Suprapubic skin (tissue), 3 donors: ENCODE data around the gene SNX2.

ENCODE experiments used
- EP300 ChIP-seq: sonication (generic); formaldehyde crosslinking; IDR thresholded peaks from one replicate; pipeline ENCODE4 v1.6.1; 2017; ENCODE audit warnings: antibody characterized with exemption
- TF ChIP-seq, protein P1 (sequence below), 2 donors: fragments of 200-600 bp in 1 of 2; fragments of 450-650 bp in 1 of 2; sonication (generic) in 1 of 2; IDR thresholded peaks; one replicate each; pipeline ENCODE4 v1.5.1; 2016 to 2019; ENCODE audit warnings: antibody characterized with exemption in 2 of 2, mild to moderate bottlenecking in 1 of 2, moderate library complexity in 1 of 2

DNA sequence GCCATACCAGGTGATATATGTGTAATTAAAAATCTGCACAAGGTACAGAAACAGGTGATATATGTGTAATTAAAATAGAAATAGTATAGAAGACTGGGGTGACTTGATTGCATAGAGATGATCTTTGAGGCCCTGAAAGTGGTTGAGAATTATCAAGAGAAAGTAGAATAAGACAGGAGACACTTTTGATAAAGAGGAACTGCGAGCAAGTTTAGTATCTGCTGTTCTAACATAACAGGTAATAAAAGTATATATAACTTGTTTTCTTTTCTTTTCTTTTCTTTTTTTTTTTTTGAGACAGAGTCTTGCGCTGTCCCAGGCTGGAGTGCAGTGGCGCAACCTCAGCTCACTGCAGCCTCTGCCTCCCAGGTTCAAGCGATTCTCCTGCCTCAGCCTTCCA, 5.4 kb downstream of the SNX2 start:
- TF ChIP-seq, protein P1, sequence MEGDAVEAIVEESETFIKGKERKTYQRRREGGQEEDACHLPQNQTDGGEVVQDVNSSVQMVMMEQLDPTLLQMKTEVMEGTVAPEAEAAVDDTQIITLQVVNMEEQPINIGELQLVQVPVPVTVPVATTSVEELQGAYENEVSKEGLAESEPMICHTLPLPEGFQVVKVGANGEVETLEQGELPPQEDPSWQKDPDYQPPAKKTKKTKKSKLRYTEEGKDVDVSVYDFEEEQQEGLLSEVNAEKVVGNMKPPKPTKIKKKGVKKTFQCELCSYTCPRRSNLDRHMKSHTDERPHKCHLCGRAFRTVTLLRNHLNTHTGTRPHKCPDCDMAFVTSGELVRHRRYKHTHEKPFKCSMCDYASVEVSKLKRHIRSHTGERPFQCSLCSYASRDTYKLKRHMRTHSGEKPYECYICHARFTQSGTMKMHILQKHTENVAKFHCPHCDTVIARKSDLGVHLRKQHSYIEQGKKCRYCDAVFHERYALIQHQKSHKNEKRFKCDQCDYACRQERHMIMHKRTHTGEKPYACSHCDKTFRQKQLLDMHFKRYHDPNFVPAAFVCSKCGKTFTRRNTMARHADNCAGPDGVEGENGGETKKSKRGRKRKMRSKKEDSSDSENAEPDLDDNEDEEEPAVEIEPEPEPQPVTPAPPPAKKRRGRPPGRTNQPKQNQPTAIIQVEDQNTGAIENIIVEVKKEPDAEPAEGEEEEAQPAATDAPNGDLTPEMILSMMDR (IDR thresholded peaks at IDR 0.05) = no peak
- no peak for TF ChIP-seq EP300
